ENCODE results near the gene AOPEP.

The AOPEP gene

DNA sequence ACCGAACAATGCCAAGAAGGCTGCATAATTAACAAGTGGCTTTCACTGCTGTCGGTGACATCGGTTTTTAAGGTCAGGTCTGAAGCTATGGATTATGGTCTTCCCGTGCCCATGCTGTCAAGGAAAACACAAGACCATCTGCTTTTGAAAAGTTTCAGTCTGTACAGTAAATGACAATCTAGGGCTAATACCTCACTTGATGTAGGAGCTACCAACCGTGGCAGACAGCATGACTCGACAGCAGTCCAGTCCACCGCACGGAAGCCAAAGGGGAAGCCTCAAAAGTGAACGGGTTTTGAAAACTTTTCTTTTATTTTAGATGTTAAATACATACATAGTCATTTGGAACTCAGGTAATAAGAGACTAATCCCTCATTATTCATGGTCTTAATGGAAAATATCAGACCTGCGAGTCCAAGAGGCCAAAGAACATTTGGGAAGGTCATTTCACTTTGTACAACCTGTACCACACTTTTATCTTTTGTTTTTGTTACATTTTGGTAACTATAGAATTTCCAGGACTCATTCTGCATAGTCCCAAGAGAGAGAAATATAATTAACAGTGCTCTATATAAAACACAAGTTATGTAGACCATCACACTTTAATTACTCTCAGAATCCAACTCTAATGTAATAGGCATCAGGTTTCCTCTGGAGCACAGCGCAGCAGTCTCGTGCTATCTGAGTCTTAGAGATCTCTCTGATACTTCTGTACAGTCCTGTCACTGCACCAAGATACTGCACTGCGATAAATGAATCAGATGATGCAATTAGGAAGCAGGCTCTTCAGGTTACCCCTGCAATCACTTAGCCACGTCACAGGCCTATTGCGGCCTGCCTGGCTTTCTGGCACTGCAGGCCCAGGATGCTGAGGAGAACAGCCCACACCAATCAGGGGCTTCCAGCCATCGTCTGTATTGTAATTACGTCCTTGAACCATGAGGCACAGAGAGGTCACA is 406.1 kb downstream of the AOPEP start:
- H3K9ac ChIP-seq (ENCODE audit: low read length), result no peak overlapping the region
- H4K20me1 ChIP-seq (ENCODE audit: insufficient read depth, low read length), result no peaks in the 10 kb centered on the region
- no peaks in the 10 kb centered on the region for H3K79me2 ChIP-seq (ENCODE audit: low read length)
- H3K4me3 ChIP-seq (ENCODE audit: low read length), result no peak overlapping the region
- no peak overlapping the region for H3K4me2 ChIP-seq (ENCODE audit: low read length)
- H2AFZ ChIP-seq (ENCODE audit: low read depth, low read length), result no peak overlapping the region
- TF ChIP-seq, protein P1, sequence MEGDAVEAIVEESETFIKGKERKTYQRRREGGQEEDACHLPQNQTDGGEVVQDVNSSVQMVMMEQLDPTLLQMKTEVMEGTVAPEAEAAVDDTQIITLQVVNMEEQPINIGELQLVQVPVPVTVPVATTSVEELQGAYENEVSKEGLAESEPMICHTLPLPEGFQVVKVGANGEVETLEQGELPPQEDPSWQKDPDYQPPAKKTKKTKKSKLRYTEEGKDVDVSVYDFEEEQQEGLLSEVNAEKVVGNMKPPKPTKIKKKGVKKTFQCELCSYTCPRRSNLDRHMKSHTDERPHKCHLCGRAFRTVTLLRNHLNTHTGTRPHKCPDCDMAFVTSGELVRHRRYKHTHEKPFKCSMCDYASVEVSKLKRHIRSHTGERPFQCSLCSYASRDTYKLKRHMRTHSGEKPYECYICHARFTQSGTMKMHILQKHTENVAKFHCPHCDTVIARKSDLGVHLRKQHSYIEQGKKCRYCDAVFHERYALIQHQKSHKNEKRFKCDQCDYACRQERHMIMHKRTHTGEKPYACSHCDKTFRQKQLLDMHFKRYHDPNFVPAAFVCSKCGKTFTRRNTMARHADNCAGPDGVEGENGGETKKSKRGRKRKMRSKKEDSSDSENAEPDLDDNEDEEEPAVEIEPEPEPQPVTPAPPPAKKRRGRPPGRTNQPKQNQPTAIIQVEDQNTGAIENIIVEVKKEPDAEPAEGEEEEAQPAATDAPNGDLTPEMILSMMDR (IDR thresholded peaks at IDR 0.05; ENCODE audit: low read depth, low read length), result no peak
- TF ChIP-seq EZH2phosphoT487 (IDR thresholded peaks at IDR 0.05; ENCODE audit: low read depth), result no peak
- no peaks in the 10 kb centered on the region for H3K9me3 ChIP-seq (ENCODE audit: insufficient read depth, low read length)
- no peaks in the 10 kb centered on the region for H3K36me3 ChIP-seq (replicated peaks; ENCODE audit: low read depth, low read length)
- H3K4me1 ChIP-seq (ENCODE audit: low read length), result no peaks in the 10 kb centered on the region
- no peaks in the 10 kb centered on the region for H3K27me3 ChIP-seq (ENCODE audit: low read depth, low read length)
- no peak overlapping the region for H3K27ac ChIP-seq (ENCODE audit: low read length)

DNA sequence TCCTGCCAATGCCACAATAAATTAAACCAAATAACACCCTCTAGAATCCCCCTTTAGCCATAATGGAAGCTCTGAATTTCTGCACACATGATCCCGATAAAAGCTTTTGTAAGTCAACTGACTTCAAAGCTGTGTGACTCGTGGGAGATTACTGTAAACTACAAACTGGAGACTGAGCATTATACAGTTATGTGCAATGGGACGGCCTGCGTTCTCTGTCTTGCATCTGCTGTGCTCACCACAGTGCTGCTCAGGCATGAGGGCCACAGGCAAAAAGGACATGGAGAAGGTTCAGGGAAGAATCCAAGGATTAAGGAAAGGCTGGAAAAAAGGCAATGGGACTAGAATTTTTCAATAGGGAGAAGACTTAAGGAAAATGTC is 406.8 kb downstream of the AOPEP start:
- TF ChIP-seq EZH2phosphoT487 (IDR thresholded peaks at IDR 0.05; ENCODE audit: low read depth), result no peak
- TF ChIP-seq, protein P1 (IDR thresholded peaks at IDR 0.05; ENCODE audit: low read depth, low read length), result no peak
- Histone ChIP-seq H3K9ac (ENCODE audit: low read length) (no peak overlapping the region), H3K27ac (ENCODE audit: low read length) (no peak overlapping the region), H3K9me3 (ENCODE audit: insufficient read depth, low read length) (no peaks in the 10 kb centered on the region), H3K27me3 (ENCODE audit: low read depth, low read length) (no peaks in the 10 kb centered on the region), H3K4me2 (ENCODE audit: low read length) (no peak overlapping the region), H2AFZ (ENCODE audit: low read depth, low read length) (no peak overlapping the region), H3K4me1 (ENCODE audit: low read length) (no peaks in the 10 kb centered on the region), H3K4me3 (ENCODE audit: low read length) (no peak overlapping the region), H4K20me1 (ENCODE audit: insufficient read depth, low read length) (no peaks in the 10 kb centered on the region), H3K36me3 (replicated peaks; ENCODE audit: low read depth, low read length) (no peaks in the 10 kb centered on the region), H3K79me2 (ENCODE audit: low read length) (no peaks in the 10 kb centered on the region)

DNA sequence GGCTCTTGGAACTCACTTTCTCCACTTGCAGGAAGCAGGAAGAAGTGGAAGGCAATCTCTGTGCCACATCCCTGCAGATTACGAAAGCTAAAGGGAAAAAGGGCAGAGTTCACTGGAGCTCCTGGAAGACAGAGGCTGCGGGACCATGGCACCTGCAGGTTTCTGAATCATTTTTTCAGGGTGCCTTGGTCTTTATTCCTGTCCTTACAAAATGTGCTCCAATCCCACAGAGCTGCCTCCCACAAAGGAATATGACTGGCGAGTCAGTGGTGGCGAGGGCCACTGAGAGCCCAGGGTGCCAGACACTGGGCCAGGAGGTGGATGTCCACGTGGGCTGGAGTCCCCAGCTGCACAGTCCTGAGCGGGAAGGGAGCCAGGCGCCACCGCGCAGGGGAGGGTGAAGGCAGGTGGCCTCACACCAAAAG is 408.0 kb downstream of the AOPEP start:
- no peak overlapping the region for H2AFZ ChIP-seq (ENCODE audit: low read depth, low read length)
- no peaks in the 10 kb centered on the region for H3K27me3 ChIP-seq (ENCODE audit: low read depth, low read length)
- H3K9me3 ChIP-seq (ENCODE audit: insufficient read depth, low read length), result no peaks in the 10 kb centered on the region
- no peak overlapping the region for H3K4me3 ChIP-seq (ENCODE audit: low read length)
- H3K36me3 ChIP-seq (replicated peaks; ENCODE audit: low read depth, low read length), result no peaks in the 10 kb centered on the region
- no peaks in the 10 kb centered on the region for H4K20me1 ChIP-seq (ENCODE audit: insufficient read depth, low read length)
- H3K4me1 ChIP-seq (ENCODE audit: low read length), result peaks cover 10% of the 10 kb centered on the region
- H3K27ac ChIP-seq (ENCODE audit: low read length), result no peak overlapping the region
- no peaks in the 10 kb centered on the region for H3K79me2 ChIP-seq (ENCODE audit: low read length)
- TF ChIP-seq EZH2phosphoT487 (IDR thresholded peaks at IDR 0.05; ENCODE audit: low read depth), result no peak
- TF ChIP-seq, protein P1 (IDR thresholded peaks at IDR 0.05; ENCODE audit: low read depth, low read length), result no peak
- H3K9ac ChIP-seq (ENCODE audit: low read length), result no peak overlapping the region
- no peak overlapping the region for H3K4me2 ChIP-seq (ENCODE audit: low read length)

GRCh38 chr9:95135756-95136155 is 409.3 kb downstream of the AOPEP start:
- no peak for TF ChIP-seq EZH2phosphoT487 (IDR thresholded peaks at IDR 0.05; ENCODE audit: low read depth)
- TF ChIP-seq, protein P1 (IDR thresholded peaks at IDR 0.05; ENCODE audit: low read depth, low read length), result no peak
- H3K27me3 ChIP-seq (ENCODE audit: low read depth, low read length), result no peaks in the 10 kb centered on the region
- no peaks in the 10 kb centered on the region for H3K9me3 ChIP-seq (ENCODE audit: insufficient read depth, low read length)
- no peaks in the 10 kb centered on the region for H3K79me2 ChIP-seq (ENCODE audit: low read length)
- no peak overlapping the region for H3K4me3 ChIP-seq (ENCODE audit: low read length)
- no peak overlapping the region for H2AFZ ChIP-seq (ENCODE audit: low read depth, low read length)
- H3K36me3 ChIP-seq (replicated peaks; ENCODE audit: low read depth, low read length), result no peaks in the 10 kb centered on the region
- H4K20me1 ChIP-seq (ENCODE audit: insufficient read depth, low read length), result no peaks in the 10 kb centered on the region
- H3K27ac ChIP-seq (ENCODE audit: low read length), result no peak overlapping the region
- no peak overlapping the region for H3K4me2 ChIP-seq (ENCODE audit: low read length)
- H3K4me1 ChIP-seq (ENCODE audit: low read length), result peaks cover 13% of the 10 kb centered on the region
- H3K9ac ChIP-seq (ENCODE audit: low read length), result no peak overlapping the region

All from OCI-LY3 (cell line).